HCT116 (cell line): ENCODE data around the gene CD200. TPM values are rescaled to one million over a fixed set of nuclear protein-coding genes. Genes with fewer than 3 reads are reported as not detected.

ENCODE experiments used
- ATAC-seq: fragments of 200-7000 bp; cut with Tn5 transposase; 2 replicates; pipeline ENCODE4 v1.9.1; 2020; ENCODE audit warnings: mild to moderate bottlenecking, moderate library complexity
- BruUV-seq: library from RNA; stranded (reverse); fragments of 400-500 nt; replicated peaks from 2 replicates; lab custom pipeline; 2021; lab: Mats Ljungman, UMichigan
- CTCF ChIA-PET: fragments of 300-600 bp; sonication (Branson Sonifier 250); formaldehyde crosslinking; loops from one replicate; lab custom pipeline; 2021; ENCODE audit warnings: antibody characterized with exemption; lab: Charles Lee
- POLR2A ChIA-PET: fragments of 300-600, 350-600 bp; sonication (Branson Sonifier 250); formaldehyde crosslinking; loops from one replicate; lab custom pipeline; 2021; ENCODE audit warnings: antibody characterized with exemption; lab: Charles Lee
- RAD21 ChIA-PET, 2 experiments: fragments of 300-600 bp; sonication (Branson Sonifier 250); formaldehyde crosslinking; loops; one replicate each; lab custom pipeline; 2023; ENCODE audit warnings: low total read pairs in 2 of 2; ENCODE audit not compliant: uncharacterized antibody in 2 of 2, unreplicated experiment in 2 of 2, low non-redundant PET in 1 of 2; lab: Charles Lee
- DNase-seq: peaks from one replicate; pipeline ENCODE4 v3.0.0-alpha.2; 2010; ENCODE audit warnings: low read depth, low spot score
- H2AFZ ChIP-seq: fragments of 200-600 bp; shearing (Covaris generic), sonication (generic); 2 replicates; pipeline ENCODE4 v1.6.1; 2017; ENCODE audit warnings: low read depth, mixed run types, mixed read lengths, antibody characterized with exemption, low read length; ENCODE audit not compliant: poor library complexity, severe bottlenecking
- H3K27ac ChIP-seq: 2 replicates; pipeline ENCODE4 v1.5.1; 2012; ENCODE audit warnings: low read depth, low read length
- H3K27me3 ChIP-seq: fragments of 200-600 bp; sonication (generic); 2 replicates; pipeline ENCODE4 v1.6.1; 2016; ENCODE audit warnings: mixed run types, low read length, mixed read lengths; ENCODE audit not compliant: insufficient read depth
- H3K36me3 ChIP-seq, 2 experiments: fragments of 200-500 bp in 1 of 2; fragments of 200-600 bp in 1 of 2; sonication (Bioruptor generic) in 1 of 2; sonication (generic) in 1 of 2; 2 replicates each; pipeline versions ENCODE4 v1.5.1 to v1.6.1; 2014 to 2016; ENCODE audit warnings: low read length in 2 of 2, inconsistent platforms in 1 of 2, mixed read lengths in 1 of 2, mixed run types in 1 of 2; ENCODE audit not compliant: insufficient read depth in 2 of 2, control insufficient read depth in 1 of 2
- H3K4me1 ChIP-seq, 2 experiments: fragments of 200-600 bp in 1 of 2; sonication (generic) in 1 of 2; 2 replicates each; pipeline versions ENCODE4 v1.5.1 to v1.6.1; 2012 to 2017; ENCODE audit warnings: low read length in 2 of 2, inconsistent platforms in 1 of 2, mild to moderate bottlenecking in 1 of 2, mixed read lengths in 1 of 2, mixed run types in 1 of 2, moderate library complexity in 1 of 2; ENCODE audit not compliant: insufficient read depth in 2 of 2, control insufficient read depth in 1 of 2
- H3K4me2 ChIP-seq: fragments of 200-600 bp; sonication (generic); 2 replicates; pipeline ENCODE4 v1.6.1; 2017; ENCODE audit warnings: mixed run types, low read length, mixed read lengths
- H3K4me3 ChIP-seq, 2 experiments: fragments of 200-600 bp in 1 of 2; sonication (generic) in 1 of 2; replicated peaks in 1 of 2; 2 replicates each; pipeline ENCODE4 v1.5.1; 2011 to 2016; ENCODE audit warnings: low read length in 2 of 2, control low read depth in 1 of 2, low read depth in 1 of 2, mild to moderate bottlenecking in 1 of 2, mixed read lengths in 1 of 2, mixed run types in 1 of 2
- H3K79me2 ChIP-seq: fragments of 200-600 bp; sonication (generic); 2 replicates; pipeline ENCODE4 v1.6.1; 2017; ENCODE audit warnings: mild to moderate bottlenecking, mixed run types, low read length, moderate library complexity, mixed read lengths; ENCODE audit not compliant: insufficient read depth
- H3K9ac ChIP-seq: fragments of 200-600 bp; sonication (generic); 2 replicates; pipeline ENCODE4 v1.6.1; 2016; ENCODE audit warnings: low read length, mixed read lengths
- H3K9me2 ChIP-seq: fragments of 200-600 bp; sonication (generic), shearing (Covaris generic); 2 replicates; pipeline ENCODE4 v1.6.1; 2017; ENCODE audit warnings: mixed run types, mild to moderate bottlenecking, moderate library complexity; ENCODE audit not compliant: insufficient read depth
- H3K9me3 ChIP-seq, 2 experiments: fragments of 200-500 bp in 1 of 2; fragments of 200-600 bp in 1 of 2; sonication (Bioruptor generic) in 1 of 2; sonication (generic) in 1 of 2; 2 replicates each; pipeline ENCODE4 v1.6.1; 2014 to 2017; ENCODE audit warnings: low read length in 2 of 2, mixed read lengths in 2 of 2, inconsistent platforms in 1 of 2, low read depth in 1 of 2, mild to moderate bottlenecking in 1 of 2, mixed run types in 1 of 2, moderate library complexity in 1 of 2; ENCODE audit not compliant: control insufficient read depth in 1 of 2, insufficient read depth in 1 of 2
- H4K20me1 ChIP-seq: fragments of 200-600 bp; sonication (generic), shearing (Covaris generic); 2 replicates; pipeline ENCODE4 v1.6.1; 2017; ENCODE audit warnings: mixed run types, mild to moderate bottlenecking, moderate library complexity; ENCODE audit not compliant: insufficient read depth
- CBX3 ChIP-seq: IDR thresholded peaks from 2 replicates; pipeline ENCODE4 v1.6.1; 2012; ENCODE audit warnings: low read depth
- CEBPB ChIP-seq: IDR thresholded peaks from 2 replicates; pipeline ENCODE4 v1.6.1; 2012; ENCODE audit warnings: low read depth
- EZH2phosphoT487 ChIP-seq: fragments of 200-600 bp; IDR thresholded peaks from 2 replicates; pipeline ENCODE4 v1.6.1; 2018; ENCODE audit warnings: antibody characterized with exemption, borderline replicate concordance
- FOSL1 ChIP-seq: IDR thresholded peaks from 2 replicates; pipeline ENCODE4 v1.6.1; 2012; ENCODE audit warnings: low read depth
- POLR2A ChIP-seq: IDR thresholded peaks from 2 replicates; pipeline ENCODE4 v1.7.0; 2011; ENCODE audit warnings: borderline replicate concordance; ENCODE audit not compliant: insufficient read depth, insufficient read length; ENCODE audit errors: extremely low read depth
- SIN3A ChIP-seq: IDR thresholded peaks from 2 replicates; pipeline ENCODE4 v1.6.1; 2012; ENCODE audit warnings: low read depth
- YY1 ChIP-seq: IDR thresholded peaks from 2 replicates; pipeline ENCODE4 v1.6.1; 2011; ENCODE audit warnings: low read length, low read depth, moderate library complexity, mild to moderate bottlenecking; ENCODE audit not compliant: insufficient replicate concordance; ENCODE audit errors: extremely low read depth
- ZNF274 ChIP-seq: fragments of 200-500 bp; sonication (Bioruptor generic); IDR thresholded peaks from 2 replicates; pipeline ENCODE4 v1.6.1; 2014; ENCODE audit warnings: mild to moderate bottlenecking, low read depth, low read length, inconsistent platforms
- intact Hi-C: fragments of 100-400 bp; cut with micrococcal nuclease; formaldehyde crosslinking; loops from 2 replicates; pipeline ENCODE4 v1.10.0; 2022
- total RNA-seq: library from RNA; stranded (reverse); gene quantifications from one replicate; pipeline ENCODE4 v1.2.1, GENCODE V29; 2021; ENCODE audit not compliant: unreplicated experiment
- TF ChIP-seq, protein P1 (sequence below): IDR thresholded peaks from 2 replicates; pipeline ENCODE4 v1.6.1; 2012; ENCODE audit warnings: low read depth
- TF ChIP-seq, protein P2 (sequence below): IDR thresholded peaks from 2 replicates; pipeline ENCODE4 v1.6.1; 2012
- TF ChIP-seq, protein P3 (sequence below): IDR thresholded peaks from 2 replicates; pipeline ENCODE4 v1.6.1; 2012

Gene CD200
- total RNA-seq, 1 experiment from 2014 or later: not detected

DNA sequence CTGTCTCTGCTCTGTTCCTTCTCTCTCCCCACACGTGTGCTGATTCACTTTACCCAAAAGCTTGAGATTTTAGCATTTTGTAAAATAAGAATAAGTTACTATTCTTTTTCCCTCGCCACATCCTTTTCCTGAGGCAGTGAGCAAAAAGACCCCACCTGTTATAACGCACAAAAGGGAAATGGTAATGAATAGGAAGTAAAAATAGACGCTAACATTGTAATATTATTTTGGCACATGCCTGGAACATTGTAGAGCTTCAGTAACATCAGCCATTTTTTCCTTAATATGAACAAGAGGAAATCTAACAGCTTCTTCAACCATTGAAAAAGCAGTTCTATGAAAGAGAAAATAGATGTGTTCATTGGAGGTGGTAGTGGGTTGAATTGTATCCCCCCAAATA lies 40.5 kb downstream of the CD200 start:
- Histone ChIP-seq H3K4me3 (no peak overlapping the region), H3K79me2 (no peaks in the 10 kb centered on the region), H3K9me2 (no peaks in the 10 kb centered on the region), H3K4me1 (no peaks in the 10 kb centered on the region), H3K27me3 (no peaks in the 10 kb centered on the region), H3K9me3 (no peaks in the 10 kb centered on the region), H3K4me2 (no peak overlapping the region), H2AFZ (no peak overlapping the region), H3K27ac (no peak overlapping the region), H4K20me1 (no peaks in the 10 kb centered on the region), H3K9ac (no peak overlapping the region), H3K36me3 (no peaks in the 10 kb centered on the region)
- intact Hi-C loops: no loop called here
- ATAC-seq (no peak), DNase-seq (no peak)
- no TSS peak for BruUV-seq
- TF ChIP-seq, protein P1, sequence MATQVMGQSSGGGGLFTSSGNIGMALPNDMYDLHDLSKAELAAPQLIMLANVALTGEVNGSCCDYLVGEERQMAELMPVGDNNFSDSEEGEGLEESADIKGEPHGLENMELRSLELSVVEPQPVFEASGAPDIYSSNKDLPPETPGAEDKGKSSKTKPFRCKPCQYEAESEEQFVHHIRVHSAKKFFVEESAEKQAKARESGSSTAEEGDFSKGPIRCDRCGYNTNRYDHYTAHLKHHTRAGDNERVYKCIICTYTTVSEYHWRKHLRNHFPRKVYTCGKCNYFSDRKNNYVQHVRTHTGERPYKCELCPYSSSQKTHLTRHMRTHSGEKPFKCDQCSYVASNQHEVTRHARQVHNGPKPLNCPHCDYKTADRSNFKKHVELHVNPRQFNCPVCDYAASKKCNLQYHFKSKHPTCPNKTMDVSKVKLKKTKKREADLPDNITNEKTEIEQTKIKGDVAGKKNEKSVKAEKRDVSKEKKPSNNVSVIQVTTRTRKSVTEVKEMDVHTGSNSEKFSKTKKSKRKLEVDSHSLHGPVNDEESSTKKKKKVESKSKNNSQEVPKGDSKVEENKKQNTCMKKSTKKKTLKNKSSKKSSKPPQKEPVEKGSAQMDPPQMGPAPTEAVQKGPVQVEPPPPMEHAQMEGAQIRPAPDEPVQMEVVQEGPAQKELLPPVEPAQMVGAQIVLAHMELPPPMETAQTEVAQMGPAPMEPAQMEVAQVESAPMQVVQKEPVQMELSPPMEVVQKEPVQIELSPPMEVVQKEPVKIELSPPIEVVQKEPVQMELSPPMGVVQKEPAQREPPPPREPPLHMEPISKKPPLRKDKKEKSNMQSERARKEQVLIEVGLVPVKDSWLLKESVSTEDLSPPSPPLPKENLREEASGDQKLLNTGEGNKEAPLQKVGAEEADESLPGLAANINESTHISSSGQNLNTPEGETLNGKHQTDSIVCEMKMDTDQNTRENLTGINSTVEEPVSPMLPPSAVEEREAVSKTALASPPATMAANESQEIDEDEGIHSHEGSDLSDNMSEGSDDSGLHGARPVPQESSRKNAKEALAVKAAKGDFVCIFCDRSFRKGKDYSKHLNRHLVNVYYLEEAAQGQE: no peak
- no peak for TF ChIP-seq EZH2phosphoT487
- no peak for TF ChIP-seq SIN3A
- TF ChIP-seq YY1: no peak
- TF ChIP-seq, protein P2, sequence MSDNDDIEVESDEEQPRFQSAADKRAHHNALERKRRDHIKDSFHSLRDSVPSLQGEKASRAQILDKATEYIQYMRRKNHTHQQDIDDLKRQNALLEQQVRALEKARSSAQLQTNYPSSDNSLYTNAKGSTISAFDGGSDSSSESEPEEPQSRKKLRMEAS: no peak
- no peak for TF ChIP-seq CBX3
- ChIA-PET CTCF (no interaction called here), POLR2A (no interaction called here), RAD21 (no interaction called here)

DNA sequence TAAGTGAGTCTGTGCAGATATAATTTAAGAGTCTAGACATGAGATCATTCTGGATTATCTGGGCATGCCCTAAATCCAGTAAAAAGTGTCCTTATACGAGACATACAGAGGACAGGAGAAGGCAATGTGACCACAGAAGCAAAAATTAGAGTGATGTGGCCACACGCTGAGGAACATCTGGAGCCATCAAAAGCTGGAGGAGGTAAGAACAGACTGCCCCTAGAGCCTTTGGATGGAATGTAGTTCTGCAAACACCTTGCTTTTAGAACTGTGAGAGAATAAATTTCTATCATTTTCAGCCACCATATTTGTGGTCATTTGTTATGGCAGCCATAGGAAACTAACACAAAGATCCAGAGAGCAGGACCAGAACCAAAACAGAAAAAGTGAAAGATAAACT lies 41.0 kb downstream of the CD200 start:
- H2AFZ ChIP-seq: no peak overlapping the region
- ChIA-PET RAD21 (no interaction called here), POLR2A (no interaction called here), CTCF (no interaction called here)
- H3K9me2 ChIP-seq: no peaks in the 10 kb centered on the region
- H3K27ac ChIP-seq: no peak overlapping the region
- no peaks in the 10 kb centered on the region for H3K4me1 ChIP-seq
- no peak overlapping the region for H3K4me3 ChIP-seq
- no peak for TF ChIP-seq CEBPB
- no peak for TF ChIP-seq FOSL1
- no peak for TF ChIP-seq EZH2phosphoT487
- no peak for TF ChIP-seq YY1
- no peak for TF ChIP-seq POLR2A
- TF ChIP-seq, protein P3, sequence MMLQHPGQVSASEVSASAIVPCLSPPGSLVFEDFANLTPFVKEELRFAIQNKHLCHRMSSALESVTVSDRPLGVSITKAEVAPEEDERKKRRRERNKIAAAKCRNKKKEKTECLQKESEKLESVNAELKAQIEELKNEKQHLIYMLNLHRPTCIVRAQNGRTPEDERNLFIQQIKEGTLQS: no peak
- TF ChIP-seq SIN3A: no peak
- no peak for TF ChIP-seq ZNF274
- TF ChIP-seq CBX3: no peak
- no peak overlapping the region for H3K4me2 ChIP-seq
- intact Hi-C loops: no loop called here
- no TSS peak for BruUV-seq
- no peaks in the 10 kb centered on the region for H4K20me1 ChIP-seq
- DNase-seq (no peak), ATAC-seq (no peak)
- no peaks in the 10 kb centered on the region for H3K27me3 ChIP-seq
- no peaks in the 10 kb centered on the region for H3K9me3 ChIP-seq
- H3K79me2 ChIP-seq: no peaks in the 10 kb centered on the region
- H3K36me3 ChIP-seq: no peaks in the 10 kb centered on the region
- no peak overlapping the region for H3K9ac ChIP-seq
